ENCODE data around the gene INSM2.

The INSM2 gene

DNA sequence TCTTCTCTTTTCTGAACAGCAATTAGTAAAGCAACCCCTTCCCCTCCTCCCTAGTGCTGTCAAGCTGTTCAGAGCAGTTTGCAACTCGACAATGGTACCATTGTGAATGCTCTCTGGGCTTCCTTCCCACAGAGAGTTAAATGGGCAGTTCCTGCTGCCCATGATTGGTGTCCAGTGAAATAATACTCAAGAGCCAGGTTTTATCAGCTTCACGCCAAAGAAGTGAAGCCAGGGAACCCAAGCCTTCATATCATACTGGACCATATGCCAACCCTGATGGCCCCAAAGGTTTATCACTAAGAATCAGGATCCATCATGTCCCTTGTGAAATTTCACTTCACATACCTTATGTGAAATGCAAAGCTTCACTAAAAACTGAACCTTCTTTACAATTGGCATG, 24.7 kb downstream of the INSM2 start:
- no peak overlapping the region for H3K4me3 ChIP-seq
- H3K27ac ChIP-seq: no peak overlapping the region
- DNase-seq (ENCODE audit: low spot score): no peak
- TF ChIP-seq, protein P1, sequence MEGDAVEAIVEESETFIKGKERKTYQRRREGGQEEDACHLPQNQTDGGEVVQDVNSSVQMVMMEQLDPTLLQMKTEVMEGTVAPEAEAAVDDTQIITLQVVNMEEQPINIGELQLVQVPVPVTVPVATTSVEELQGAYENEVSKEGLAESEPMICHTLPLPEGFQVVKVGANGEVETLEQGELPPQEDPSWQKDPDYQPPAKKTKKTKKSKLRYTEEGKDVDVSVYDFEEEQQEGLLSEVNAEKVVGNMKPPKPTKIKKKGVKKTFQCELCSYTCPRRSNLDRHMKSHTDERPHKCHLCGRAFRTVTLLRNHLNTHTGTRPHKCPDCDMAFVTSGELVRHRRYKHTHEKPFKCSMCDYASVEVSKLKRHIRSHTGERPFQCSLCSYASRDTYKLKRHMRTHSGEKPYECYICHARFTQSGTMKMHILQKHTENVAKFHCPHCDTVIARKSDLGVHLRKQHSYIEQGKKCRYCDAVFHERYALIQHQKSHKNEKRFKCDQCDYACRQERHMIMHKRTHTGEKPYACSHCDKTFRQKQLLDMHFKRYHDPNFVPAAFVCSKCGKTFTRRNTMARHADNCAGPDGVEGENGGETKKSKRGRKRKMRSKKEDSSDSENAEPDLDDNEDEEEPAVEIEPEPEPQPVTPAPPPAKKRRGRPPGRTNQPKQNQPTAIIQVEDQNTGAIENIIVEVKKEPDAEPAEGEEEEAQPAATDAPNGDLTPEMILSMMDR (IDR thresholded peaks at IDR 0.05): no peak

DNA sequence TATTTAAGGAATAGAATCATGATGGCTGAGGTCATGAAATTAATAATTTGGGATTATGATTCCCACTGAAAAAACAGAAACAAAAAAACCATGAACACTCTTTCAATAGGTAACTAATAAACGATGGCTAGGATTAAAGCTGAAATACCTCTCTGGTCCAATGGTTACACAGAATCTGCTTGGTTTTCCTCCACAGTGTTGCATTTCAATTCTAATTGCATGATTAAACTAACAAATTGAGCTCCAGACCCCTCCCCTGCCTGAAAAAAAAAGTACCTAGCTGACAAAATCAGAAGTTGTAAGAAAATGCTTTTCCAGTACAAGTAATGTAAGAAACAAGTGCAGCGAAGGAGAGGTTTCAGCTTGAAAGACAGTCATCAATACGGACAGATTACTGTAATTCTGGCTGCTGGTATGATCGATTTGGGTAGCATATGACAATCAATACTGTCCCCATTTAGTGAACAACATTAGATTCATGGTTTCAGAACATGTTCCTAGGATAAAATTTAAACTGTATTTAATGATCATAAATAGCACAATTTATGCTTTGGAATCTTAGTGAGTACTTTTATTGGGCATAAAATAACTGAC, 32.0 kb downstream of the INSM2 start:
- Histone ChIP-seq H3K27ac (no peak overlapping the region), H3K4me3 (no peak overlapping the region)
- no peak for DNase-seq (ENCODE audit: low spot score)
- TF ChIP-seq, protein P1 (IDR thresholded peaks at IDR 0.05): no peak

DNA sequence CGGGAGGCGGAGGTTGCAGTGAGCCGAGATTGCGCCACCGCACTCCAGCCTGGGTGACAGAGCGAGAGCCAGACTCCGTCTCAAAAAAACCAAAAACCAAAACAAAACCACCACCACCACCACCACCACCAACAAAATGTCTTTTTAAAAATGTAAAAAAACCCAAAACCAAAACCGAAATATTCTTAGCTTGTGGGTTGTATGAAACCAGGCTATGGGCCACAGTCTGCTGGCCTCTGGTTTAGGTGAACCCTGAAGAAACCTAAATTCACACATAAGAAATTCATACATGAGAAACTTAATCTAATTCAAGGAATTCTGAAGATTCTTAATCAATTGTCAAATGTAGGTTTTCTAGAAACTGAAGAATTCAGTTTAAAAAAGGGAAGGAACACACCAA, 37.6 kb downstream of the INSM2 start:
- TF ChIP-seq, protein P1 (IDR thresholded peaks at IDR 0.05): no peak
- DNase-seq (ENCODE audit: low spot score): no peak
- Histone ChIP-seq H3K27ac (no peak overlapping the region), H3K4me3 (no peak overlapping the region)

DNA sequence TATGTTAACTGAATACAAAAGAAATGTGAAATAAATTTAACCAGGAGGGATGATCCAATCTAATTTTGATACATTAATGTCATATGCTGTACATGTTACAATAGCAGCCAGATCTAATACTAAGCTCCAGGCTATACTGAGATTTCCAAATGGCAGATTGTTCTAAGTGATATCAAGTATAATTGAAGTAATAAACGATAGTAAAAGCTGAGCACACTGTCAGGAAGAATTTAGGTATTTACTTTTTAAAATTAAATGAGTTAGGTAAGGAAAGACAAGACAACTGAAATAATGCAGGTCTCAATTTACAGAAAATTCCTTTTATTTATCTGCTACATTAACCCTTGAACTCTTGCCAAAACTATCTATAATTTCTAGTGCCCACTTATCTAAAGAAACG, 39.9 kb downstream of the INSM2 start:
- DNase-seq (ENCODE audit: low spot score): no peak
- Histone ChIP-seq H3K27ac (no peak overlapping the region), H3K4me3 (no peak overlapping the region)
- TF ChIP-seq, protein P1 (IDR thresholded peaks at IDR 0.05): no peak

DNA sequence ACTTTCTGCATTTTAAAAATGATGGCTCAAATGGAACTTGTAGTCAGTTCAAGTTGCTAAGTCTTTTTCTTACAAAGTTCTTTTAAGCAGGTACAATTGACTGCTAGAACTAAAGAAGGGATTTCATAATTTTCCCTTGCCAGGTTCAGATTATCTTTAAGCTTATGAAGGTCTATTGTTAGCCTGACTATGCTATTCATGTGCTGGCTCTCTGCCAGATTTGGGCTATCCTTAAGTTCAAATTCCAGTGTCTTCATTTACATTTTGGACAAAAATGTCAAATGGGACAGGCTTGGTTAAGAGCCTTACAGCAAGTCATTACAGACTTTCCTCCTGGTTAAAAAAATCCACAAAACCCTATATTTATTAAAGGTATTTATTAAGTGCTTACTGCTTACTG, 42.3 kb downstream of the INSM2 start:
- TF ChIP-seq, protein P1 (IDR thresholded peaks at IDR 0.05): no peak
- Histone ChIP-seq H3K27ac (no peak overlapping the region), H3K4me3 (no peak overlapping the region)
- no peak for DNase-seq (ENCODE audit: low spot score)

DNA sequence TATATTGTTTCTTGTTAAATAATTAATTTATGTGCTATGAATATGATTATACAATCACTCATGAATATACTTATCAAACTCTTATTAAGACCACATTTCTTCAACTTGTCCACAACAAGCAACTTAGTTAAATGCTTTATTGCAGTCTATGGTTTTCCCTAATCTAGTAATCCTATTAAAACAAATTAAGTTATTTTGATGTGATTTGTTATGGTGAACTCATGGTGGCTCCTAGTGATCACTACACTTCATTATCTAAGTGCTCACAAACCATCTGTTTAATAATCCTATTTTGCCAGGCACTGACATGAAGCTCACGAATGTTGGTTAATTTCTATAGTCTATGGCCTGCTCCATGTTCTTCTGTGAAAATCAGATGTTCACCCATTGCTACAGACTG, 42.9 kb downstream of the INSM2 start:
- DNase-seq (ENCODE audit: low spot score): no peak
- TF ChIP-seq, protein P1 (IDR thresholded peaks at IDR 0.05): no peak
- H3K27ac ChIP-seq: no peak overlapping the region
- no peak overlapping the region for H3K4me3 ChIP-seq

DNA sequence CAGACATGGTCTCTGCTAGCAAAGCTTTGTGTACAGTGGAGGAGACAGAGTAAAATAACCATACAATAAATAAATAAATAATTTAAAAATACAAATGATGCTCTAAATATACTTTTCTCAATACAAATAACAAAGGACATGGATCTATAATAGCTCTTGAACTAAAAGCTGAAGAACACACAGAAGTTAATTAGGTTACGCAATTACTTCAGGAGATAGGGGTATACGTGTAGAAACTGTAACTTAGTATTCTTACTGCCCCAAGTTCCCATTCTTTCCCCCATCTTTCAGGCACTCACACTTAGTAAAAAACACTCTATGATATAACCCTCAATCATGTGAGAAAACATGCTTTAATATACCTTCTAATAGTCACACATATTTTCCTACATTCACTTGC, 44.2 kb downstream of the INSM2 start:
- TF ChIP-seq, protein P1 (IDR thresholded peaks at IDR 0.05): no peak
- no peak overlapping the region for H3K27ac ChIP-seq
- no peak for DNase-seq (ENCODE audit: low spot score)
- no peak overlapping the region for H3K4me3 ChIP-seq

Measured in coronary artery (tissue), 2 donors.